ENCODE results near the gene GSN.

The GSN gene

DNA sequence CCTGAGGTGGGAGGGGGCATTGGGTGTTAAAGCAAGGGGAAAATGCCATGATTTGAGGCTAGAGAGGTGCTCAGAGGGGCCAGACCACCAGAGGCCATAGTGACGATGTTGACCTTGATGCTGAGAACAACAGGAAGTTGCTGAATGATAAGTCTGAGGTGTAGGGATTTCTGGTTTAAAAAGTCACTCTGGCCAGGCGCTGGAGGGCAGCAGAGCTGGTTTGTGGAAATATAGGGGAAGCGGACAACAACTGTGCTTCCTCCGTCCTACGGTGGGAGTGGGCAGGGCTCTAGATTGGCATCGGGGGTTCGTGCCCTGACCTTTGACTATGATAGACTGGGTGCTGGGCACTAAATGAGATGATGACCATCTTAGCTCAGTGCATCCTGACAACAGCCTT lies 57.4 kb downstream of the GSN start:
- no peak for TF ChIP-seq EZH2phosphoT487 (IDR thresholded peaks at IDR 0.05; ENCODE audit: borderline replicate concordance)
- TF ChIP-seq, protein P1, sequence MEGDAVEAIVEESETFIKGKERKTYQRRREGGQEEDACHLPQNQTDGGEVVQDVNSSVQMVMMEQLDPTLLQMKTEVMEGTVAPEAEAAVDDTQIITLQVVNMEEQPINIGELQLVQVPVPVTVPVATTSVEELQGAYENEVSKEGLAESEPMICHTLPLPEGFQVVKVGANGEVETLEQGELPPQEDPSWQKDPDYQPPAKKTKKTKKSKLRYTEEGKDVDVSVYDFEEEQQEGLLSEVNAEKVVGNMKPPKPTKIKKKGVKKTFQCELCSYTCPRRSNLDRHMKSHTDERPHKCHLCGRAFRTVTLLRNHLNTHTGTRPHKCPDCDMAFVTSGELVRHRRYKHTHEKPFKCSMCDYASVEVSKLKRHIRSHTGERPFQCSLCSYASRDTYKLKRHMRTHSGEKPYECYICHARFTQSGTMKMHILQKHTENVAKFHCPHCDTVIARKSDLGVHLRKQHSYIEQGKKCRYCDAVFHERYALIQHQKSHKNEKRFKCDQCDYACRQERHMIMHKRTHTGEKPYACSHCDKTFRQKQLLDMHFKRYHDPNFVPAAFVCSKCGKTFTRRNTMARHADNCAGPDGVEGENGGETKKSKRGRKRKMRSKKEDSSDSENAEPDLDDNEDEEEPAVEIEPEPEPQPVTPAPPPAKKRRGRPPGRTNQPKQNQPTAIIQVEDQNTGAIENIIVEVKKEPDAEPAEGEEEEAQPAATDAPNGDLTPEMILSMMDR (conservative IDR thresholded peaks at IDR 0.05; ENCODE audit: low read length) = no peak
- no peaks in the 10 kb centered on the region for H4K20me1 ChIP-seq (ENCODE audit: insufficient read depth, low read length, poor library complexity, severe bottlenecking)
- H3K36me3 ChIP-seq (ENCODE audit: insufficient read depth, low read length) = peaks cover 4% of the 10 kb centered on the region; the same call in 1 of the 2 replicates
- no peak overlapping the region for H3K9ac ChIP-seq (ENCODE audit: low read depth, low read length, poor library complexity, severe bottlenecking)
- peaks cover 16% of the 10 kb centered on the region for H3K4me1 ChIP-seq (ENCODE audit: insufficient read depth, low read length, poor library complexity, severe bottlenecking)
- no peaks in the 10 kb centered on the region for H3K9me2 ChIP-seq (replicated peaks; ENCODE audit: low read depth, low read length)
- no peaks in the 10 kb centered on the region for H3K79me2 ChIP-seq (ENCODE audit: insufficient read depth, low read length)
- no peak overlapping the region for H3K4me2 ChIP-seq (ENCODE audit: low read depth, low read length, poor library complexity, severe bottlenecking)
- H3K9me3 ChIP-seq (ENCODE audit: insufficient read depth, low read depth, low read length) = no peaks in the 10 kb centered on the region
- H3F3A ChIP-seq (ENCODE audit: low read depth) = 0 out of 2 replicates have a peak, but pooled peaks cover 4% of the 10 kb centered on the region
- no peak overlapping the region for H3K4me3 ChIP-seq (ENCODE audit: low read length, poor library complexity, severe bottlenecking)
- no peaks in the 10 kb centered on the region for H3K27me3 ChIP-seq (ENCODE audit: insufficient read depth, low read length, poor library complexity, severe bottlenecking)
- no peak overlapping the region for H2AFZ ChIP-seq (ENCODE audit: low read length)

DNA sequence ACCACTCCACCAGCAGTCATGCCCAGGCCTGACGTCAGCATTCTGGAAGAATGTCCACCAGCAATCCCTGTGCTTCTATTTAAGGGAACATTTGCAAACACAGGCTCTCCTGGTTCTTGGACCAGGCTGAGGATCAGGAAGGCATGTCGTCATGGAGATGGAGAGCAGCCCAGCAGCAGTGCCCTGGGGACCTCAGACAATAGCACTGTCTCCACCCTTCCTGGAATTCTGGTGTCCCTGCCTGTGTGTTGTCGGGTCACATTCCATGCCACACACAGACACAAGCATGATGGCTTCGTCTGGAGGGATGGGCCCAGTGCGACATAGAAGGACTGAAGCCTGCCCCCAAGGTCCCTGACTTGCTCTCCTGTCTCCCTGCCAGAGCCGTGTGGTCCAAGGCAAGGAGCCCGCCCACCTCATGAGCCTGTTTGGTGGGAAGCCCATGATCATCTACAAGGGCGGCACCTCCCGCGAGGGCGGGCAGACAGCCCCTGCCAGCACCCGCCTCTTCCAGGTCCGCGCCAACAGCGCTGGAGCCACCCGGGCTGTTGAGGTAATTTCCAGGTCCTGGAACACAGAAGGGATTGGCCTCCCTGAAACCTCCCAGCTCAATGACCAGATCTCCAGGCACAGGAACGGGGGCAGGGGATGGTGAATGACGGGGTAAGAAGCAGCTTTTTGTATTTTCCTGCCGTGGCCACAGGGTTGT lies 58.3 kb downstream of the GSN start:
- H3K27me3 ChIP-seq (ENCODE audit: insufficient read depth, low read length, poor library complexity, severe bottlenecking) = no peaks in the 10 kb centered on the region
- no peak overlapping the region for H3K9ac ChIP-seq (ENCODE audit: low read depth, low read length, poor library complexity, severe bottlenecking)

DNA sequence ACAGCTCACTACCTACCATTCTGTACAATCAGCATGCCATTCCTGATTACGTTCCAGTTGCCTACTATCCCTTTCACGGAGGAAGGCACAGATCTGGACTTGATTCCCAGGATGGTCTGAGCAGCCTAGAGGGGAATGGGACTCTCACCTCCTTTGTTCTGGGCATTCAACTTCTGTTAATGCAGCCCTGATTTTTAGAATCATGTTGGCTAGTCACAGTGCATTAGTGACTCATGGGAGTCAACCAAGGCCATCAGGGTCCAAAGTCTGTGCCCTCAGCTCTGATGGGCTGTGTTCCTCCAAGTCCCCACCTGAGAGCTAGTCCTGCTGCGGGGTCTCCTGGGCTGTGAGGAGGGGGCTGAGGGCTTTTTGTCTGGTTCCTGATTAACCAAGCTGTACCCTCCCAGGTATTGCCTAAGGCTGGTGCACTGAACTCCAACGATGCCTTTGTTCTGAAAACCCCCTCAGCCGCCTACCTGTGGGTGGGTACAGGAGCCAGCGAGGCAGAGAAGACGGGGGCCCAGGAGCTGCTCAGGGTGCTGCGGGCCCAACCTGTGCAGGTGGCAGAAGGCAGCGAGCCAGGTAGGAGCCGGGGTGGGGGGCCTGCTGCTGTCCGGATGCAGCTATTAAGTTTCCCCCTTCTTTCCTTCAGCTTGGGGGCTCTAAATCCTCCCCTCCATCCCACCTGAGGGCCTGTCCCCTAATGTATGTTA lies 59.1 kb downstream of the GSN start:
- Histone ChIP-seq H3F3A (ENCODE audit: low read depth) (0 out of 2 replicates have a peak, but pooled peaks cover 4% of the 10 kb centered on the region), H3K4me2 (ENCODE audit: low read depth, low read length, poor library complexity, severe bottlenecking) (no peak overlapping the region), H3K79me2 (ENCODE audit: insufficient read depth, low read length) (no peaks in the 10 kb centered on the region), H3K36me3 (ENCODE audit: insufficient read depth, low read length) (peaks cover 4% of the 10 kb centered on the region; the same call in 1 of the 2 replicates), H3K9me3 (ENCODE audit: insufficient read depth, low read depth, low read length) (no peaks in the 10 kb centered on the region), H3K4me1 (ENCODE audit: insufficient read depth, low read length, poor library complexity, severe bottlenecking) (peaks cover 6% of the 10 kb centered on the region), H2AFZ (ENCODE audit: low read length) (no peak overlapping the region), H3K9ac (ENCODE audit: low read depth, low read length, poor library complexity, severe bottlenecking) (no peak overlapping the region), H3K27me3 (ENCODE audit: insufficient read depth, low read length, poor library complexity, severe bottlenecking) (no peaks in the 10 kb centered on the region), H3K4me3 (ENCODE audit: low read length, poor library complexity, severe bottlenecking) (no peak overlapping the region), H3K9me2 (replicated peaks; ENCODE audit: low read depth, low read length) (no peaks in the 10 kb centered on the region), H4K20me1 (ENCODE audit: insufficient read depth, low read length, poor library complexity, severe bottlenecking) (no peaks in the 10 kb centered on the region)
- no peak for TF ChIP-seq EZH2phosphoT487 (IDR thresholded peaks at IDR 0.05; ENCODE audit: borderline replicate concordance)
- TF ChIP-seq, protein P1 (conservative IDR thresholded peaks at IDR 0.05; ENCODE audit: low read length) = no peak

More for the DNA sequence above, 58.3 kb downstream of the GSN start:
- Histone ChIP-seq H3K9me3 (ENCODE audit: insufficient read depth, low read depth, low read length) (no peaks in the 10 kb centered on the region), H2AFZ (ENCODE audit: low read length) (no peak overlapping the region), H3K4me1 (ENCODE audit: insufficient read depth, low read length, poor library complexity, severe bottlenecking) (peaks cover 7% of the 10 kb centered on the region), H4K20me1 (ENCODE audit: insufficient read depth, low read length, poor library complexity, severe bottlenecking) (no peaks in the 10 kb centered on the region), H3K36me3 (ENCODE audit: insufficient read depth, low read length) (peaks cover 4% of the 10 kb centered on the region; the same call in 1 of the 2 replicates), H3F3A (ENCODE audit: low read depth) (0 out of 2 replicates have a peak, but pooled peaks cover 4% of the 10 kb centered on the region), H3K9me2 (replicated peaks; ENCODE audit: low read depth, low read length) (no peaks in the 10 kb centered on the region), H3K4me3 (ENCODE audit: low read length, poor library complexity, severe bottlenecking) (no peak overlapping the region), H3K4me2 (ENCODE audit: low read depth, low read length, poor library complexity, severe bottlenecking) (no peak overlapping the region), H3K79me2 (ENCODE audit: insufficient read depth, low read length) (no peaks in the 10 kb centered on the region)
- no peak for TF ChIP-seq EZH2phosphoT487 (IDR thresholded peaks at IDR 0.05; ENCODE audit: borderline replicate concordance)
- TF ChIP-seq, protein P1 (conservative IDR thresholded peaks at IDR 0.05; ENCODE audit: low read length) = no peak
